Measurements from ENCODE around the gene MSI2. TPM values are rescaled to one million over a fixed set of nuclear protein-coding genes. Genes with fewer than 3 reads are reported as not detected.

MSI2 gene
- total and polyA plus RNA-seq, 9 of the 15 experiments (the other 6 are each of a cell fraction or from before 2014, with no cell fraction given): 4.6 to 61.8 (median 42.4) TPM

DNA sequence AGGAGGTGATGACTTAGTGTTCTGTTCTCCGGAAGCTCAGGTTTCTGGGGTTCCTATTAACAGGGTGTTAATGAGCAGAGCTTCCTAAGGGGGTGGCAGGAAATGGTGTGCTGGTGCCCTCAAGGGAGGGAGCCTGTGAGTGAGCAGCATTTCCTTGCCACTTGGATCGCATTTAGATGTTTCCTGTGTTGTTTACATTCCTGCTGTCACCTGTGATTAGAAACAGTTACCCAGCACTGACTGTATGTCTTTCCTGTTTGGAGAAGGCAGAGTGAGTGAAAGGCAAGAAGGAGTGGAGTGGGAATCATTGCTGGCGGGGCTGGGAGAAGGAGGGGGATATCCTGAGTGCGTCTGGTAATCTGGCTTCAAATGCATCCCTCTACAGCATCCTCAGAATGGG is 274.2 kb downstream of the MSI2 start:
- Histone ChIP-seq H3K9me1 (ENCODE audit: control insufficient read depth, insufficient read depth, low read length) (no peaks in the 10 kb centered on the region), H4K20me1 (replicated peaks; ENCODE audit: control insufficient read depth, insufficient read depth, low read length) (peaks cover 20% of the 10 kb centered on the region), H3K4me1 (replicated peaks in 1 of 2; ENCODE audit: control insufficient read depth in 2 of 2, insufficient read depth in 2 of 2, low read length in 2 of 2) (peaks cover 11 to 17% of the 10 kb centered on the region in 2 experiments), H3K27me3 (ENCODE audit: control insufficient read depth in 2 of 2, insufficient read depth in 2 of 2, low read length in 2 of 2) (no peaks in the 10 kb centered on the region), H3K9me3 (replicated peaks; ENCODE audit: control insufficient read depth, insufficient read depth, low read depth, low read length) (no peaks in the 10 kb centered on the region), H3K79me2 (ENCODE audit: control insufficient read depth, insufficient read depth, low read length) (no peaks in the 10 kb centered on the region), H3K27ac (ENCODE audit: extremely low read depth, low read depth, low read length) (no peak overlapping the region), H2AFZ (ENCODE audit: low read depth, low read length) (no peak overlapping the region), H3K9ac (ENCODE audit: insufficient read depth in 1 of 2, low read depth in 2 of 2, low read length in 2 of 2) (no peak overlapping the region), H3K4me3 (no peak overlapping the region), H3K36me3 (ENCODE audit: control insufficient read depth, insufficient read depth, low read length) (peaks cover 9% of the 10 kb centered on the region; the same call in 1 of the 3 replicates), H3K4me2 (ENCODE audit: insufficient read depth, low read length) (no peak overlapping the region)
- DNase-seq (ENCODE audit: extremely low read depth in 1 of 4, low spot score in 3 of 4): no peak
- in situ Hi-C loops (cut with MboI) (no loop called here), intact Hi-C loops (cut with micrococcal nuclease) (no loop called here)
- ATAC-seq: no peak
- ChIA-PET CTCF (ENCODE audit: low intra/inter-chr PET ratio) (no interaction called here), POLR2A (no interaction called here)
- BruUV-seq (replicated peaks): no TSS peak
- WGBS (ENCODE audit: insufficient coverage, low coverage, missing lambda C conversion rate): 87% methylated on average over 4 of the region's 4 CpGs
- FAIRE-seq: no peak
- TF ChIP-seq RFX5 (IDR thresholded peaks at IDR 0.05; ENCODE audit: low read depth, low read length) (no peak), SMARCA5 (IDR thresholded peaks at IDR 0.05) (no peak)
- TF ChIP-seq, protein P1, sequence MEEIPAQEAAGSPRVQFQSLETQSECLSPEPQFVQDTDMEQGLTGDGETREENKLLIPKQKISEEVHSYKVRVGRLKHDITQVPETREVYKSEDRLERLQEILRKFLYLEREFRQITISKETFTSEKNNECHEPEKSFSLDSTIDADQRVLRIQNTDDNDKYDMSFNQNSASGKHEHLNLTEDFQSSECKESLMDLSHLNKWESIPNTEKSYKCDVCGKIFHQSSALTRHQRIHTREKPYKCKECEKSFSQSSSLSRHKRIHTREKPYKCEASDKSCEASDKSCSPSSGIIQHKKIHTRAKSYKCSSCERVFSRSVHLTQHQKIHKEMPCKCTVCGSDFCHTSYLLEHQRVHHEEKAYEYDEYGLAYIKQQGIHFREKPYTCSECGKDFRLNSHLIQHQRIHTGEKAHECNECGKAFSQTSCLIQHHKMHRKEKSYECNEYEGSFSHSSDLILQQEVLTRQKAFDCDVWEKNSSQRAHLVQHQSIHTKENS (CRISPR knock-in tag; IDR thresholded peaks at IDR 0.05): no peak

- H3K9me3 ChIP-seq (replicated peaks; ENCODE audit: control insufficient read depth, insufficient read depth, low read depth, low read length): no peaks in the 10 kb centered on the region
- ATAC-seq (no peak), DNase-seq (ENCODE audit: extremely low read depth in 1 of 4, low spot score in 3 of 4) (no peak), FAIRE-seq (no peak)
- H3K4me2 ChIP-seq (ENCODE audit: insufficient read depth, low read length): no peak overlapping the region
- peaks cover 9% of the 10 kb centered on the region; the same call in 1 of the 3 replicates for H3K36me3 ChIP-seq (ENCODE audit: control insufficient read depth, insufficient read depth, low read length)
- ChIA-PET POLR2A (no interaction called here), CTCF (ENCODE audit: low intra/inter-chr PET ratio) (no interaction called here)
- no peak overlapping the region for H3K9ac ChIP-seq (ENCODE audit: insufficient read depth in 1 of 2, low read depth in 2 of 2, low read length in 2 of 2)
- H3K79me2 ChIP-seq (ENCODE audit: control insufficient read depth, insufficient read depth, low read length): no peaks in the 10 kb centered on the region
- H2AFZ ChIP-seq (ENCODE audit: low read depth, low read length): no peak overlapping the region
- in situ Hi-C loops (cut with MboI) (no loop called here), intact Hi-C loops (cut with micrococcal nuclease) (no loop called here)
- no TSS peak for BruUV-seq (replicated peaks)
- peaks cover 11 to 17% of the 10 kb centered on the region in 2 experiments for H3K4me1 ChIP-seq (replicated peaks in 1 of 2; ENCODE audit: control insufficient read depth in 2 of 2, insufficient read depth in 2 of 2, low read length in 2 of 2)
- H3K27me3 ChIP-seq (ENCODE audit: control insufficient read depth in 2 of 2, insufficient read depth in 2 of 2, low read length in 2 of 2): no peaks in the 10 kb centered on the region
- no peak overlapping the region for H3K27ac ChIP-seq (ENCODE audit: extremely low read depth, low read depth, low read length)
- H3K4me3 ChIP-seq: no peak overlapping the region
- peaks cover 20% of the 10 kb centered on the region for H4K20me1 ChIP-seq (replicated peaks; ENCODE audit: control insufficient read depth, insufficient read depth, low read length)
- H3K9me1 ChIP-seq (ENCODE audit: control insufficient read depth, insufficient read depth, low read length): no peaks in the 10 kb centered on the region
- 85% methylated on average over 7 of the region's 7 CpGs for WGBS (ENCODE audit: insufficient coverage, low coverage, missing lambda C conversion rate)
- TF ChIP-seq POLR2A (conservative IDR thresholded peaks at IDR 0.05) (no peak), HOXB6 (CRISPR knock-in tag; IDR thresholded peaks at IDR 0.05; ENCODE audit: borderline replicate concordance) (no peak), HMGN3 (IDR thresholded peaks at IDR 0.05; ENCODE audit: borderline replicate concordance, extremely low read depth, insufficient read length, low read depth, low read length) (no peak), PRMT5 (CRISPR knock-in tag; IDR thresholded peaks at IDR 0.05) (no peak), TEAD4 (IDR thresholded peaks at IDR 0.05; ENCODE audit: low read length) (no peak), TEAD4 (CRISPR knock-in tag; IDR thresholded peaks at IDR 0.05; ENCODE audit: borderline replicate concordance) (no peak), TAF9B (IDR thresholded peaks at IDR 0.05; ENCODE audit: partially characterized antibody) (no peak), ESRRA (IDR thresholded peaks at IDR 0.05; ENCODE audit: borderline replicate concordance, low read depth) (0 out of 2 replicates have a peak, but pooled peaks have one; percentile 16), RBM25 (IDR thresholded peaks at IDR 0.05; ENCODE audit: low read depth, low read length, severe bottlenecking) (peak; percentile 61), ZNF512 (tag; IDR thresholded peaks at IDR 0.05) (no peak), ZBTB8A (IDR thresholded peaks at IDR 0.05; ENCODE audit: partially characterized antibody) (no peak), STAG1 (CRISPR knock-in tag; IDR thresholded peaks at IDR 0.05; ENCODE audit: borderline replicate concordance) (no peak)
Measured at GRCh38 chr17:57531078-57531477, 274.8 kb downstream of the MSI2 start.

All from K562 (cell line).